ENCODE results near the gene PRAC1.

DNA sequence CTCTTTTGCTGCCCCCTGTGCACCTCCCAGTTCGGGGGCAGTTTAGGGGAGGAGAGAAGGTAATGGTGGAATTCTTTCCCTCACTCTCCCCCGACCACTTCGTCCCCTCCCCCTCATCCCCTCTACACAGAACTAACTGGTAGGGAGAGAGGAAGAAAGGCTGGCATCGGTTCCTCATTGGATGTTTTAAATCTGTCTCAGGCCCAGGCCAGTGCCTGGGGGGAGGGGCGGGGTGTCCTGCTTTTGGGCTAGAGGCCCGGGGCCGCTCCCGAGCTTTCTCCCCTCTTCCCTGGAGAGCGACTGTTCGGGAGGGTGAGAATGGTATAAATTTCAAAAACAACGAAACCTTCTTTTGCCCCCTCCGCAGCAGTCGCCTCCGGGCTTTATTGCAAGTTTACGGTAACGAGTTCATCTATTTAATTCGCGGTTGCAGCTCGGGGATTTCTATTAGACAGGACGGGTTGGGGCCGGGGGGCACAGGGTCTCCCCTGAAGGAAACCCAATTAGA lies 651 bp upstream of the PRAC1 start, which contains the start of gene PRAC2:
- TF ChIP-seq, protein P1, sequence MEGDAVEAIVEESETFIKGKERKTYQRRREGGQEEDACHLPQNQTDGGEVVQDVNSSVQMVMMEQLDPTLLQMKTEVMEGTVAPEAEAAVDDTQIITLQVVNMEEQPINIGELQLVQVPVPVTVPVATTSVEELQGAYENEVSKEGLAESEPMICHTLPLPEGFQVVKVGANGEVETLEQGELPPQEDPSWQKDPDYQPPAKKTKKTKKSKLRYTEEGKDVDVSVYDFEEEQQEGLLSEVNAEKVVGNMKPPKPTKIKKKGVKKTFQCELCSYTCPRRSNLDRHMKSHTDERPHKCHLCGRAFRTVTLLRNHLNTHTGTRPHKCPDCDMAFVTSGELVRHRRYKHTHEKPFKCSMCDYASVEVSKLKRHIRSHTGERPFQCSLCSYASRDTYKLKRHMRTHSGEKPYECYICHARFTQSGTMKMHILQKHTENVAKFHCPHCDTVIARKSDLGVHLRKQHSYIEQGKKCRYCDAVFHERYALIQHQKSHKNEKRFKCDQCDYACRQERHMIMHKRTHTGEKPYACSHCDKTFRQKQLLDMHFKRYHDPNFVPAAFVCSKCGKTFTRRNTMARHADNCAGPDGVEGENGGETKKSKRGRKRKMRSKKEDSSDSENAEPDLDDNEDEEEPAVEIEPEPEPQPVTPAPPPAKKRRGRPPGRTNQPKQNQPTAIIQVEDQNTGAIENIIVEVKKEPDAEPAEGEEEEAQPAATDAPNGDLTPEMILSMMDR (IDR thresholded peaks at IDR 0.05): no peak
- no peak for TF ChIP-seq EZH2 (IDR thresholded peaks at IDR 0.05)
